HG03342 (cell line): ENCODE measurements around the gene SPATS2L.
"Not testable (repeated sequence)": the region's sequence is repeated elsewhere in the genome, so short reads cannot be mapped to it uniquely, and the experiment has no call there.

Source experiments
- ATAC-seq: cut with Tn5 transposase; IDR thresholded peaks from one replicate; pipeline ENCODE4 v1.9.1; 2021; ENCODE audit warnings: mild to moderate bottlenecking, moderate library complexity; ENCODE audit not compliant: unreplicated experiment

SPATS2L gene

GRCh38 chr2:200319548-200320337, 13.2 kb downstream of the SPATS2L start:
- ATAC-seq = no peak

- no peak for ATAC-seq
These were observed 13.9 kb downstream of the SPATS2L start for GRCh38 chr2:200320344-200320743.

- no peak for ATAC-seq
These were observed 14.5 kb downstream of the SPATS2L start for GRCh38 chr2:200320991-200321390.

GRCh38 chr2:200321780-200322534, 15.5 kb downstream of the SPATS2L start:
- peak; percentile 68 for ATAC-seq

GRCh38 chr2:200322607-200323006, 16.1 kb downstream of the SPATS2L start:
- ATAC-seq = no peak

GRCh38 chr2:200324362-200324761, 17.9 kb downstream of the SPATS2L start:
- ATAC-seq = no peak

- no peak for ATAC-seq
These were observed 22.9 kb downstream of the SPATS2L start for GRCh38 chr2:200329384-200329783.

GRCh38 chr2:200329798-200330197, 23.3 kb downstream of the SPATS2L start:
- no peak for ATAC-seq

- no peak for ATAC-seq
These were observed 24.0 kb downstream of the SPATS2L start for GRCh38 chr2:200330351-200331060.

- no peak for ATAC-seq
These were observed 24.5 kb downstream of the SPATS2L start for GRCh38 chr2:200331061-200331400.

- ATAC-seq = no peak
These were observed 29.2 kb downstream of the SPATS2L start for GRCh38 chr2:200335657-200336056.

- no peak for ATAC-seq
These were observed 30.6 kb downstream of the SPATS2L start for GRCh38 chr2:200336980-200337615.

GRCh38 chr2:200337621-200338020, 31.1 kb downstream of the SPATS2L start:
- no peak for ATAC-seq

- ATAC-seq = no peak
These were observed 32.2 kb downstream of the SPATS2L start for GRCh38 chr2:200338692-200339091.

- no peak for ATAC-seq
These were observed 34.2 kb downstream of the SPATS2L start for GRCh38 chr2:200340508-200341224.

- no peak for ATAC-seq
These were observed 34.9 kb downstream of the SPATS2L start for GRCh38 chr2:200341376-200341775.

GRCh38 chr2:200342235-200342634, 35.7 kb downstream of the SPATS2L start:
- no peak for ATAC-seq

- ATAC-seq = no peak
These were observed 36.2 kb downstream of the SPATS2L start for GRCh38 chr2:200342654-200343053.

- ATAC-seq = not testable (repeated sequence)
These were observed 37.7 kb downstream of the SPATS2L start for GRCh38 chr2:200344202-200344601.

- ATAC-seq = no peak
These were observed 39.5 kb downstream of the SPATS2L start for GRCh38 chr2:200345975-200346374.

GRCh38 chr2:200347301-200347700, 40.8 kb downstream of the SPATS2L start:
- no peak for ATAC-seq
